HL-60 (cell line): ENCODE data around the gene TOX2.

ENCODE experiments used
- POLR2AphosphoS5 ChIP-seq: IDR thresholded peaks from 2 replicates; pipeline ENCODE4 v1.6.1; 2012; ENCODE audit warnings: low read depth
- TF ChIP-seq, protein P1 (sequence below): IDR thresholded peaks from one replicate; pipeline ENCODE4 v1.5.1; 2011; ENCODE audit warnings: low read length, control low read depth, inconsistent platforms; ENCODE audit not compliant: insufficient read depth

DNA sequence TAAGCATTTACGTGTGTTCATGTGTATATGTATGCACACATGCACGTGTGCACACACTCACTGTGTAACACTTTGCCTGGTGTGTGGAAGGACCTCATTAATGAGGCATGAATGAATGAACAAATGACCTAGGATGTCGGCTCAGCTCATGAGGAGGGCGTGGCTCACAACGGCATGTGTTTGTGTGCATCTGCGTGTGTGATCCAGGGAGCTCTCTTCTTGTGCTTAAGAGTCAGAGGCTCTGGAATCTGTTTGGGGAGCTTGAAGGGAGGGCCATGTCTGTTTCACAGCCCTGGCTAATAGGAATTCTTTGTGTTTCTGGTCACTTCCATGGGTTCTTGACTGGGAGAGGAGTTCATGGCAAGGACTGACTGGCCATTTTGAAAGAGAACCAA, 32.7 kb downstream of the TOX2 start:
- TF ChIP-seq POLR2AphosphoS5: no peak
- TF ChIP-seq, protein P1, sequence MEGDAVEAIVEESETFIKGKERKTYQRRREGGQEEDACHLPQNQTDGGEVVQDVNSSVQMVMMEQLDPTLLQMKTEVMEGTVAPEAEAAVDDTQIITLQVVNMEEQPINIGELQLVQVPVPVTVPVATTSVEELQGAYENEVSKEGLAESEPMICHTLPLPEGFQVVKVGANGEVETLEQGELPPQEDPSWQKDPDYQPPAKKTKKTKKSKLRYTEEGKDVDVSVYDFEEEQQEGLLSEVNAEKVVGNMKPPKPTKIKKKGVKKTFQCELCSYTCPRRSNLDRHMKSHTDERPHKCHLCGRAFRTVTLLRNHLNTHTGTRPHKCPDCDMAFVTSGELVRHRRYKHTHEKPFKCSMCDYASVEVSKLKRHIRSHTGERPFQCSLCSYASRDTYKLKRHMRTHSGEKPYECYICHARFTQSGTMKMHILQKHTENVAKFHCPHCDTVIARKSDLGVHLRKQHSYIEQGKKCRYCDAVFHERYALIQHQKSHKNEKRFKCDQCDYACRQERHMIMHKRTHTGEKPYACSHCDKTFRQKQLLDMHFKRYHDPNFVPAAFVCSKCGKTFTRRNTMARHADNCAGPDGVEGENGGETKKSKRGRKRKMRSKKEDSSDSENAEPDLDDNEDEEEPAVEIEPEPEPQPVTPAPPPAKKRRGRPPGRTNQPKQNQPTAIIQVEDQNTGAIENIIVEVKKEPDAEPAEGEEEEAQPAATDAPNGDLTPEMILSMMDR: no peak
